ENCODE data around the gene UNC5B. TPM values are rescaled to one million over a fixed set of nuclear protein-coding genes. Genes with fewer than 3 reads are reported as not detected.

Gene UNC5B
- total RNA-seq, 1 donor, result 0.10 TPM

DNA sequence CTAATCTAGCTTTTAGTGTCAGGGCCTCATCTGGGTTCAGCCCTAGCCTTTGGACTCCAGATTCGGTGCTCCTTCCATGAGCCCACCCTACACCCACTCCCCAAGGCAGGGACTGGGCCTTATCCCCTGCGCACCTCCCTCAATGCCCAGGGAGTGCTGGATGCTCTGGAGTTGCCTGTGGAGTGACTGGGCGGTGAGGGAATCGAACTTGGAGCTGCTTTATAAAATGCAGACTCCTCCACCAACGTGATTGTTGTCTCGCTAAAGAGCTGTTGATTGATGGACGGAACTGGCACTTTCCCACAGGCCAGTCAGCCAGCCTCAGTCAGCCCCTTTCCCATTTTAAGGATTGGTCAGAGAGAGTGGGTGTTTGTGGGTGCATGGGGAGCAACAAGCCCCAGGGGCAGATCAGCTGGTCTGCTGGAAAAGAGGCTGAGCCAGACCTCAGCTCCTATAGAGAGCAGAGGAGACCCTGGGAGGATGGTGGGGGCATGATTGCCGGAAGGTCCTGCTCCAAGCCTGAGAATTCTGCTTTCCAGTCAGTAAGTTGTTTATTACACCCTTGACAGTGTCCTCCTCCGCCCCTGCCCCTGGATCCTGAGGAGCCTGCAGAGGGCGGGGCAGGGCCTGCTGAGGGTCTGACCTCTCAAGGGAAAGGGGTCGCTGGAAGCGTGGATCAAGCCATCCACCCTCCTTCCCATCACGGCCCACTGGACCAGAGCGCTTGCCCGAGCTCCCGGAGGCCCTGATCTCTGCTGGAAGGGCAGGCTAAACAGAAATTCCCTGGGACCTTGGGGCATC lies 16.7 kb downstream of the UNC5B start:
- Histone ChIP-seq H3K4me1 (ENCODE audit: insufficient read depth, low read length) (peaks cover 14% of the 10 kb centered on the region), H3K4me3 (ENCODE audit: low read length) (no peak overlapping the region), H3K9me3 (ENCODE audit: low read depth, low read length) (no peaks in the 10 kb centered on the region), H3K27me3 (ENCODE audit: insufficient read depth, low read length) (no peaks in the 10 kb centered on the region)

DNA sequence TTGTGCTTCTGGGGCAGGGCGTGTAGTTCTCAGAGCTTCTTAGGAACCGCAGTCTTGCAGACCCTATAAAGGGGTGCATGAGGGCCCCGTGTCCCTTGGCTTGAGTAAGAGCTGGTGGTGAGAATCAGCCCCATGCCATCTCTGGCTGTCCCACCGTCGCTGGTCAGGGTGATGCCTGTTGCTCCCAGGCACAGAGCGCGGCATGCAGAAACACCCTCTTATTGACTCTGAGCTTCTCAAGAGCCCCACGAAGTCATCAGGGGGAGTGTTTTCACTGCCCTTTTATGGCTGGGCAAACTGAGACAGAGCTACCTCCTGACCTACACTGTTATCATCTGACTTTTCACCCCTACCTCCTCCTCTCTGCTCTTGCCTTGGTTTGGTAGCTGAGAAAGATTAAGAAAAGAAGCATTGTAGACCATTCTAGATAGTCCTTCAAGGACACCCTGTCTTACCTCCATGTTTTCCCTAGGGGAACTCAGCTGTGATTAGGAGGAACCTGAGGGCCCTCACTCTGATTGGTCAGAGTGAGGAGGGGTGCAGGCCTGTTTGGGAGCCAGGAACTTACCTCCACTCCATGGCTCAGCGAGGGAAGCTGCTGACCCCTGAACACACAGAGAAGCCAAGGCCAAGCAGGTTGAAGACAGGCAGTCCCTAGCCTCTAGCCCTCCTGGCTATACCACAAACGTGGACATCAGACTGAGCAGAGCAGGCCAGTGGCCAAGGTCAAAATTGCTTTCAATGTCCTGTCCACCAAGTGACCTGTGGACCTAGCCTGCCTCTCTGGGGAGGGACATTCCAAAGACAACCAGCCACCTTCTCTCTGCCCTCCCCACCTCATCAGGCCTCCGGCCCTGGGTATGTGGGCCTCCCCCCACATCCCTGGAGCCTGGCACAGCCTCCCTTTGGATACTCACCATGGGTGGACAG lies 17.6 kb downstream of the UNC5B start:
- Histone ChIP-seq H3K4me3 (ENCODE audit: low read length) (no peak overlapping the region), H3K9me3 (ENCODE audit: low read depth, low read length) (no peaks in the 10 kb centered on the region), H3K27me3 (ENCODE audit: insufficient read depth, low read length) (no peaks in the 10 kb centered on the region), H3K4me1 (ENCODE audit: insufficient read depth, low read length) (peaks cover 21% of the 10 kb centered on the region)

DNA sequence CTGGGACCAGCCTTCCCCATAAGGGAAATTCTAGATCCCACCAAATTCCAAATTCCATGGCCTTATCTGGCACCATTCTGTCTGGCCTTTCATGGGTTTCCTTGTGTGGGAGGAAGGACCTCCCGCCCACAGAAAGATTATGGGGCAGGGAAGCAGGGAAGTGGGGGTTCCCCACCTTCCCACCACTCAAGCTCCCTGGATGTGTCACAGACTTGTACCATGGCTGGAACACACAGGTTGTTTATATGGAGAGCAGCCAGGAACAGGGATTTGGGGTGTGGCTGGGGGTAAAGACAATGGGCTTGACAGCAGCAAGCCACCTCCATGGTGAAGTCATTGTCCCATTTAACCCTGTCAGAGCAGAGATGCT lies 18.3 kb downstream of the UNC5B start:
- Histone ChIP-seq H3K4me1 (ENCODE audit: insufficient read depth, low read length) (peaks cover 21% of the 10 kb centered on the region), H3K27me3 (ENCODE audit: insufficient read depth, low read length) (no peaks in the 10 kb centered on the region), H3K4me3 (ENCODE audit: low read length) (no peak overlapping the region), H3K9me3 (ENCODE audit: low read depth, low read length) (no peaks in the 10 kb centered on the region)

DNA sequence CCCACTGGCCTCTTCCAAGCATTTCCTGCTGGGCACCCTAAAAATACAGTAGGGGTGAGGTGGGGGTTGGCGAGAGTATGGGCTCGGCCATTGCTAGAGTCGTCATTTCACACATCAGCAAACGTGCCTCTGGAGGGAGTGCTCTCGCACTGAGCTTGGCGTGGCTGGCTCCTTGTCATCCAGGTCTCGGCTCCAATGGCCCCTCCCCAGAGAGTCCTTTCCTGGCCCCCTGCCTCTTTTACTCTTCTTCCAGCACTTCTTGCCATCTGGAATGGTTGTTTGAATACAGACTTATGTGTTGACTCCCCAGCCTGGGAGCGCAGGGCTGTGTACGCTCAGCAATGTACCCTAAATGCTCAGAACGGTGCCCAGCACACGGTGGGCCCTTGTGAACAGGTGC lies 18.8 kb downstream of the UNC5B start:
- H3K4me1 ChIP-seq (ENCODE audit: insufficient read depth, low read length), result peaks cover 21% of the 10 kb centered on the region
- H3K27me3 ChIP-seq (ENCODE audit: insufficient read depth, low read length), result no peaks in the 10 kb centered on the region
- no peak overlapping the region for H3K4me3 ChIP-seq (ENCODE audit: low read length)
- no peaks in the 10 kb centered on the region for H3K9me3 ChIP-seq (ENCODE audit: low read depth, low read length)

DNA sequence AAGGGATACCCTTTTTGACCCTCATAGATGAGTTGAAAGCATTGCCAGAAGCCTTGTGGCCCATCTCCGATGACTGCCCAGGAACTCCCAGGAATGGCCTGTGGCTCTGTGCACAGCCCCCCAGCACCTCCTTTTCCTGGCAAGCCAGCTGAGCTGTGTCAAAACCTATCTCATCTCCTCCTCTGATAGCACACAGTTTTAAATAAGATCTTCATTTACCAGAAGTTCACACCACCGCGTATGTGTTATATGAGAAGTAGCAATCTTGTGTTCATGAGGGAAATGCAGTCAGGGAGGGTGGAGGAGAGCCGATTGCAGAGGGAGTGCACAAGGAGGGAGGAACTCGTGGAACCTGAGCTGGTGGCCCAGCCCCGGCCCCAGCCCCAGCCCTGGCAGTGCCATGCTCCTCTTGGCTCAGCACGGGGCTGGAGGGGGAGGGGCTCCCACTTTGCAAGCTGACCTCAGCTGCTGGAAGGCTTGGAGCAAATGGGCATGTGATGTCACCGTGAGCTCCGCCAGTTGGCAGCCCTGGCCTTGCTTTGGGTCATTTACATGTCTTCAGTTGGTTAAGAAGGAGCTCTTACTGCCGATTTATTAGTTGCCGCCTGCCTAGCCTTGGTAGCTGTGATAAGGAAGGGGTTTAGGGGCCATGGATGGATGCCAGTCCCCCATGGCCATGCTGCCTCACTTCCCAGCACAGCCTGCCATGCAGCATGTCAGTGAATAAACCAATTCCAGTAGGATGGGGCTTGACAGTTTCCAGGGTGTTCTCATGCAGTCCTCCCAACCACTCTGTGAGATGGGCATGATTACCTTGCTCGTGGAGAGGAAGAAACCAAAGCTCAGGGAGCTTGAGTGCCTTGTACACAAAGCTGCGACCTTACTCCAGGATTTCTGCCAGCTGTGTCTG lies 20.0 kb downstream of the UNC5B start:
- no peak overlapping the region for H3K4me3 ChIP-seq (ENCODE audit: low read length)
- no peaks in the 10 kb centered on the region for H3K9me3 ChIP-seq (ENCODE audit: low read depth, low read length)

DNA sequence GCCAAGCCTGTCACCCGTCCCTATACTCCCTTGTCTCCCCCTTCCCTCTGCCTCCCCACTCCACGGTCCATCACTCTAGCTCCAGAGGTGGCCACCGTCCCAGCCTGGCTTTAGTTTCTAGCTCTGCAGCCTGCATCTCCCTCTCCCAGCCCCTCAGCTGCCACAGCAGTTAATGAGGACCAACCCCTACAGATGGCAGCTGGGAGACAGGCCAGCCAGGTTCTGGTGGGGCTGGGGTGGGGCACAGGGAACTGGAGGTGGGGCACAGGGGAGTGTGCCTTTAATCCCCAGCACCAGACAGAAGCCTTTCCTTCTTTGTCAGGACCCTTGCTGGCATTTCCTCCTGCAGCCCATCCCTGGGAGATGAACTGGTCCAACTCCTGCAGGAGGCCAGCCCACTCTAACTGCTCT lies 21.1 kb downstream of the UNC5B start:
- no peaks in the 10 kb centered on the region for H3K27me3 ChIP-seq (ENCODE audit: insufficient read depth, low read length)
- H3K4me1 ChIP-seq (ENCODE audit: insufficient read depth, low read length), result peaks cover 21% of the 10 kb centered on the region
- H3K4me3 ChIP-seq (ENCODE audit: low read length), result no peak overlapping the region
- no peaks in the 10 kb centered on the region for H3K9me3 ChIP-seq (ENCODE audit: low read depth, low read length)

More for the DNA sequence above, 20.0 kb downstream of the UNC5B start:
- Histone ChIP-seq H3K27me3 (ENCODE audit: insufficient read depth, low read length) (no peaks in the 10 kb centered on the region), H3K4me1 (ENCODE audit: insufficient read depth, low read length) (peaks cover 21% of the 10 kb centered on the region)

DNA sequence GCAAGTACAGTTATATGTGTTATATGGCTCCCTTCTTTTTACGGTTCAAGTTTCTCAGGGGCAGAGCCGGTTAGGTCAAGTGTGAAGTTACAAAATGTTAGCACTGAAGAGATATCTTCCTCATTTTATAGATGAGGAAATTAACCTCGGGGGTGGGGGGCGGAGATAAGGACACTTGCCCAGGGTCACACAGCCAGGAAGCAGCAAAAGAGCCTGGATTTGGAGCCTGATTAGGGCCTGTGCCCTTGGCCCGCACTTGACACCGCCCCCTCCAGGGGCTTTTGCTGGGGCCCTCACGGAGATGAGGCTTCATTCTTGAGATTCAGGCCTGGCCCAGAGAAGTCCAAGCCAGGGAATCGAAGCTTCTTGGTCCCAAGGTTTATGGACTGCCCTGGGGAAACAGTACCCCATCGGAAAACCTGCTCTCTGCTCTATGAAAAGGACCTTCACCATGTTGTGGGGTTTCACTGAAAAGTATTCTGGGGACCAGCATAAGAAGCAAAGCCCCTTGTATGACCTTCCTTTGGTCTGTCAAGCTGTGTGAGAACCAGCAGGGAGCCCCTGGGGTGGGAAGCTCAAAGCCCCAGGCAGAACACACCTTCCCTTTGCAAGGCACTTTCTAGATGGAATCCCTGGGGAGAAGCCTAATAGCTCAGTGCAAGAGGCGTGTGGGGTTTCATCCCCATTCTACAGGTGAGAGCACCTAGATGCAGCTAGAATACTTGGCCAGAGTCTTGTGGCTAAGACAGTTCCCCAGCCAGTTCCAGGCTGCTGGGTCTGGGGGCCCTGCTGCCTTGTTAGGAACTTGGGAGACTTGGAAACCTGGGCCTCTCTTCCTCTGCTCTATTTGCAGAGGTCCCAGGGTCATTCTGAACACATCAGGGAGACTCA lies 21.9 kb downstream of the UNC5B start:
- no peaks in the 10 kb centered on the region for H3K9me3 ChIP-seq (ENCODE audit: low read depth, low read length)
- H3K4me1 ChIP-seq (ENCODE audit: insufficient read depth, low read length), result peaks cover 21% of the 10 kb centered on the region
- H3K4me3 ChIP-seq (ENCODE audit: low read length), result no peak overlapping the region
- H3K27me3 ChIP-seq (ENCODE audit: insufficient read depth, low read length), result no peaks in the 10 kb centered on the region

DNA sequence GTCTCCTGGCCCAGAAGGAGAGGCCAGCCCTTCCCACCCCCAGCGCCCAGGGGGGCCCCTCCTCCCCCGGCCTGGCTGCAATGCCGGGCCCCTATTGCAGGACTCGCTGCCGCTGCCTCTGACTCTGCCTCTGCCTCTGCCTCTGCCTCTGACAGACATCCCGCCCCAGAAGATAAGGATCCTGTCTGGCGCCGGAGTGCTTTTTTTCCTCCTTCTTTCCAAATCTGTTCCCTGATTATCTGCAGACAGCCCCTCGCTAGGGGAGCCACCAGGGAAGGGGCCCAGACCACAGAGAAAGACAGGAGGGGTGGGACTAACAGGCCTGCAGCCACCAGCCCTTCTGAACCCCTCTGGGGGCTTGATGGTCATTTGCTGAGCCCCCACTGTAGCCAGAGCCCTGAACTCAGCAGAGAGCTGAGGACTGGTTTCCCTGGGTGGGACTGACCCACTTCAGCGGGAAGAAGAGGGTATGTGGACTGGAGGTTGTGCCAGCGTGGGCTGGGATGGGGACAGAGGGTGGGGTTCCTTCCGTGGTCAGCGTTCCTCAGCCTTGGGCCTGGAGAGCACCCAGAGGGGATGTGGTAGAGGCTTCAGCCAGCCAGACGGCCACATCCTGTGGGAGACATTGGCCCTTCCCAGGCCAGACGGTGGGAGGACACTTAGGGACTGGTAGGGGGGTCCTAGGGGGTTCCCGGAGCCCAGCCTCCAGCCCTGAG lies 22.8 kb downstream of the UNC5B start:
- Histone ChIP-seq H3K4me1 (ENCODE audit: insufficient read depth, low read length) (peaks cover 21% of the 10 kb centered on the region), H3K27me3 (ENCODE audit: insufficient read depth, low read length) (no peaks in the 10 kb centered on the region), H3K9me3 (ENCODE audit: low read depth, low read length) (no peaks in the 10 kb centered on the region), H3K4me3 (ENCODE audit: low read length) (no peak overlapping the region)

DNA sequence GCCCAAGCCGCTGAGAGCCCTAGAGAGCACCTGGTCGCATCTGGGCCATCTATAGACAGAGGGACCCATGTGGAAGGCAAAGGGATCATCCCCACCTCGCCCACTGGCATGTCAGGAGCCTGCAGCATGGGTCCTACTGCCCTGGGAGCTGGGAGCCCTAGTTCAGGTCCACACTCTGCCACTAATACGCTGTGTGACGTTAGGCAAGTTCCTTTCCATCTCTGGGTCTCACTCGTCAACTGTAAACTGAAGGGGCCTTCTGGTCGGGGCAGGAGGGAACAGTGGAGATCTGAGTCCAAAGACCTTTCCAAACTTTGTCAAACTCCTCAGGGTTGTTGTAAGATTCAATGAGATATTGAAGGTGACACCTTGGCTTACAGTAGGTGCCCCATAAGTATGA lies 23.4 kb downstream of the UNC5B start:
- no peaks in the 10 kb centered on the region for H3K27me3 ChIP-seq (ENCODE audit: insufficient read depth, low read length)
- no peaks in the 10 kb centered on the region for H3K9me3 ChIP-seq (ENCODE audit: low read depth, low read length)
- H3K4me3 ChIP-seq (ENCODE audit: low read length), result no peak overlapping the region
- H3K4me1 ChIP-seq (ENCODE audit: insufficient read depth, low read length), result peaks cover 21% of the 10 kb centered on the region

DNA sequence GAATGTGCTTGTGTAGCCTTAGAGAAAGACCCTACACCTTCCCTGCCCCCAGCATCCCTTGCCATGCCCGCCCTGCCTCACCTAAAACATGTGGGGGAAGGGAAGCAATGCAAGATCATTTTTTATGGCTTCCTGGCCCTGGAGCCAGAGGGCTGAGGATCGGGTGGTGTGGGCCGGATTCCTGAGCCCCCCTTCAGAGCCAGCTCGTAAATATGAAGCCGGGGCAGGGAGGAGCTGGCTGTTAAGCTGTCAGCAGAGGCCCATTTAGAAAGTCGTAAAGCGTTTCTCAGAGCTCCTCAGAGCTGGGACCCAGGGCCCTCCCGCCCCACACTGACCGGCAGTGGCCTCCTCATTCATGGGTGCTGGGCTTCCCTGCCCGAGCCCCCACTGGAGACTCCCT lies 23.9 kb downstream of the UNC5B start:
- Histone ChIP-seq H3K4me3 (ENCODE audit: low read length) (no peak overlapping the region), H3K27me3 (ENCODE audit: insufficient read depth, low read length) (no peaks in the 10 kb centered on the region), H3K9me3 (ENCODE audit: low read depth, low read length) (no peaks in the 10 kb centered on the region), H3K4me1 (ENCODE audit: insufficient read depth, low read length) (peaks cover 21% of the 10 kb centered on the region)

DNA sequence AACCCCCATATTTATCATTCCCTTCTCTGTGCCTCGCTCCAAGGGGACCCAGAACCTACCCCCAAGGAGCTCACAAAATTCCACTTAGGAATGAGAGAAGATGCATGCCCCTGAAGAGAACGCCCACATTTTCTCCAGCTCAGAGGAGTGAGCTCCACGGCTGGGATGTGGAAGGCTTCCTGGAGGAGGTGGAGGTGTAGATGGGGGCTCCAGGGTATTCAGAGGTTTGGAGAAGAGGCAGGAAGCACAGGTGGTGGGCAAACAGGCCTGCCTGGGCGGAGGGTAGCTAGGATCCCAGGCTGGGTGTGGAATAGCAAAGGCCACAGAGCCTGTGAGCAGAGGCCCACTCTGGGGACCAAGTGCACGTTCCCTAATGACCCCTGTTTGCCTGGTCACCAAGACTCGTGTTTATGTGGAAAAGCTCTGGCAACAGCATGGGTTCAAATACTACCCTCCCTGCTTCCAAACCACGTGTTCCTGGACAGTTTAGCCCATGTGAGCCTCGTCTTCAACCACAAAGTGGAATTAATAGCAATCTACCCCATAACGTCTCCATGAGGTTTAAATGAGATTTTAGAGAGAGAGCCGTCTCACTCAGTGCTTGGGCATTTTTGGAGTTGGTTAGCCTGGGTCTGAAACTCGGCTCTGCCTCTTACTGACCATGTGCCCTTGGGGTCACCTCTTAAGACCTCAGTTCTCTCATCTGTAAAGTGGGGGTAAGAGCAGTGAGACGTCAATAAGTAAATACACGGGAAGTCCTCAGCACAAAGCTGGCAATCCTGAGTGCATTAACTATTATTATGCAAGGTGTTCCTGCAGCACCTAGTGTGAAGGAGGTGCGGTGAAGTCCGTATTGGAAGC lies 24.7 kb downstream of the UNC5B start:
- Histone ChIP-seq H3K9me3 (ENCODE audit: low read depth, low read length) (no peaks in the 10 kb centered on the region), H3K4me1 (ENCODE audit: insufficient read depth, low read length) (peaks cover 21% of the 10 kb centered on the region), H3K4me3 (ENCODE audit: low read length) (no peak overlapping the region), H3K27me3 (ENCODE audit: insufficient read depth, low read length) (no peaks in the 10 kb centered on the region)

DNA sequence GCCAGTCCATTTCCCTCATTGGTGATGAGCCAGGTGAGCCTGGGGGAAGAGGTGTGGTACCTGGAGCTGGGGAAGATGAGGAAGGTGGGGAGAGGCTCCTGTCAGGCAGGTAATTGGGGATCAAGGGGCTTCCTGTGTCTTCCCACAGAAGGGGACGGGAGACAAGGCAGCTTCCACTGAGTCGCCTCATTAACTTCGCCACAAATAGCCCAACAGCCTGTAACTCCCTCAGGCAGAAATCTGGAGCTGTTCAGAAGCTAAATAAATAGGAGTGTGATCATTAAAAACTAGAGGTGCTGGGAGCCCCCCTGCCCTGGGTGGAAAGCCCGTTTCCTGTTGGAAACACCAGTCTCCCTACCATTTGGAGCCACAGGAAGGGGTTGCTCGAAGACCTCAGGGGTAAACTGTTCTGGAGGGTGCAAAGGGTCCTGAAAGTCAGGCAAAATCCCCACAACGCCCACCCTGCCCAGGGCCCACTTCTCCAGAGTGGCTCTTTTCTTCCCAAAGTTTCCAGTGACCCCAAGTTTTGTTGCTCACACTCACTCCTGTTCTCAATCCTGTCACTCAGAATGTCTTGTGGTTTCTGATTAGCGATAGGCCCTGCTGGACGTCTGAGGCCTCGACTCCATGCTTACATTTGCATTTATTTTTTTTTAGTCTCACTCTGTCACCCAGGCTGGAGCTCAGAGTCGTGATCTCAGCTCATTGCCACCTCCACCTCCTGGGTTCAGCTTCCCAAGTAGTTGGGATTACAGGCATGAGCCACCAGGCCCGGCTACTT lies 25.7 kb downstream of the UNC5B start:
- peaks cover 17% of the 10 kb centered on the region for H3K4me1 ChIP-seq (ENCODE audit: insufficient read depth, low read length)
- no peak overlapping the region for H3K4me3 ChIP-seq (ENCODE audit: low read length)
- no peaks in the 10 kb centered on the region for H3K27me3 ChIP-seq (ENCODE audit: insufficient read depth, low read length)
- no peaks in the 10 kb centered on the region for H3K9me3 ChIP-seq (ENCODE audit: low read depth, low read length)

All from mononuclear cell (primary cell).